Astrocyte (in vitro differentiated cells and primary cell): Measurements from ENCODE around the gene ZFP14. TPM values are rescaled to one million over a fixed set of nuclear protein-coding genes. Genes with fewer than 3 reads are reported as not detected.
"Not testable (repeated sequence)": the region's sequence is repeated elsewhere in the genome, so short reads cannot be mapped to it uniquely, and the experiment has no call there.

Experiments used
- DNase-seq: peaks from one replicate; pipeline ENCODE4 v3.0.0-alpha.2; 2010; ENCODE audit warnings: low read depth
- FAIRE-seq: peaks from 2 replicates; lab custom pipeline; 2011; peaks lifted over from hg19 to GRCh38; lab: Jason Lieb, UNC
- H2AFZ ChIP-seq: 2 replicates; pipeline ENCODE4 v1.6.0; 2012; ENCODE audit warnings: low read depth, low read length, inconsistent platforms
- H3K27ac ChIP-seq: 2 replicates; pipeline ENCODE4 v1.5.1; 2011; ENCODE audit warnings: low read depth, low read length, inconsistent platforms
- H3K27me3 ChIP-seq: 2 replicates; pipeline ENCODE4 v1.6.0; 2011; ENCODE audit warnings: low read length, inconsistent platforms; ENCODE audit not compliant: insufficient read depth
- H3K36me3 ChIP-seq: 2 replicates; pipeline ENCODE4 v1.5.1; 2011; ENCODE audit warnings: low read length, inconsistent platforms; ENCODE audit not compliant: insufficient read depth
- H3K4me1 ChIP-seq: 2 replicates; pipeline ENCODE4 v1.5.1; 2011; ENCODE audit warnings: low read length, inconsistent platforms; ENCODE audit not compliant: insufficient read depth
- H3K4me2 ChIP-seq: 2 replicates; pipeline ENCODE4 v1.6.0; 2012; ENCODE audit warnings: low read length, inconsistent platforms
- H3K4me3 ChIP-seq: 2 replicates; pipeline ENCODE4 v1.5.1; 2011; ENCODE audit warnings: low read depth, mild to moderate bottlenecking, low read length, inconsistent platforms; ENCODE audit not compliant: insufficient read depth
- H3K79me2 ChIP-seq: 2 replicates; pipeline ENCODE4 v1.6.0; 2012; ENCODE audit warnings: mild to moderate bottlenecking, low read length, inconsistent platforms; ENCODE audit not compliant: insufficient read depth
- H3K9ac ChIP-seq: 2 replicates; pipeline ENCODE4 v1.6.0; 2012; ENCODE audit warnings: mild to moderate bottlenecking, low read length, inconsistent platforms
- H3K9me3 ChIP-seq: 2 replicates; pipeline ENCODE4 v1.5.1; 2012; ENCODE audit warnings: low read depth, mild to moderate bottlenecking, low read length, inconsistent platforms; ENCODE audit not compliant: insufficient read depth
- H4K20me1 ChIP-seq: 2 replicates; pipeline ENCODE4 v1.6.0; 2012; ENCODE audit warnings: low read length, inconsistent platforms; ENCODE audit not compliant: insufficient read depth
- H3K27ac Mint-ChIP-seq: one replicate; pipeline ENCODE4 v1.8.0; 2021; ENCODE audit warnings: mild to moderate bottlenecking, mixed read lengths; ENCODE audit not compliant: unreplicated experiment
- H3K27me3 Mint-ChIP-seq: one replicate; pipeline ENCODE4 v1.8.0; 2021; ENCODE audit warnings: low read depth, mixed read lengths; ENCODE audit not compliant: unreplicated experiment
- H3K36me3 Mint-ChIP-seq: one replicate; pipeline ENCODE4 v1.8.0; 2021; ENCODE audit warnings: low read depth, mixed read lengths; ENCODE audit not compliant: unreplicated experiment
- H3K4me1 Mint-ChIP-seq: one replicate; pipeline ENCODE4 v1.8.0; 2021; ENCODE audit warnings: low read depth, mixed read lengths; ENCODE audit not compliant: unreplicated experiment
- H3K4me3 Mint-ChIP-seq: one replicate; pipeline ENCODE4 v1.8.0; 2021; ENCODE audit warnings: mild to moderate bottlenecking, moderate library complexity, mixed read lengths; ENCODE audit not compliant: unreplicated experiment
- H3K9me3 Mint-ChIP-seq: one replicate; pipeline ENCODE4 v1.8.0; 2021; ENCODE audit warnings: mild to moderate bottlenecking, mixed read lengths; ENCODE audit not compliant: unreplicated experiment
- total RNA-seq: library from RNA; stranded (reverse); gene quantifications from 2 replicates; pipeline ENCODE4 v1.2.1, GENCODE V29; 2021

ZFP14 gene
- total RNA-seq, 1 donor from 2014 or later: 3.2 TPM

GRCh38 chr19:36292317-36292716, 86.7 kb downstream of the ZFP14 start:
- FAIRE-seq, H4K20me1 ChIP-seq, H2AFZ ChIP-seq, H3K4me1 Mint-ChIP-seq, H3K79me2 ChIP-seq, H3K27ac ChIP-seq, H3K4me1 ChIP-seq, H3K27me3 Mint-ChIP-seq, H3K9me3 ChIP-seq, H3K27ac Mint-ChIP-seq, H3K4me2 ChIP-seq, H3K9ac ChIP-seq, H3K4me3 Mint-ChIP-seq, DNase-seq, H3K36me3 Mint-ChIP-seq, H3K36me3 ChIP-seq, H3K4me3 ChIP-seq, H3K27me3 ChIP-seq, H3K9me3 Mint-ChIP-seq: not testable (repeated sequence)

Other genes with a start within 250 kb of the ZFP14 start
- 665 and 677 TPM in 2 replicates for gene CAPNS1, start 239.1 kb downstream of the ZFP14 start, total RNA-seq
- gene COX7A1, start 226.8 kb downstream of the ZFP14 start, total RNA-seq: 0.64 TPM in 1 of 2 replicates, not detected in the other
- 6.3 and 6.5 TPM in 2 replicates for gene ZNF565, start 164.5 kb downstream of the ZFP14 start, total RNA-seq
- 80.7 and 82.7 TPM in 2 replicates for gene ZNF146, start 164.1 kb downstream of the ZFP14 start, total RNA-seq
- gene ZFP82, start 39.4 kb upstream of the ZFP14 start, total RNA-seq: 6.4 and 6.6 TPM in 2 replicates
- 10.0 and 16.0 TPM in 2 replicates for gene ZNF566, start 110.4 kb upstream of the ZFP14 start, total RNA-seq
- gene ZNF260, start 149.1 kb upstream of the ZFP14 start, total RNA-seq: 22.3 and 26.6 TPM in 2 replicates
- 11.9 and 13.9 TPM in 2 replicates for gene ZNF529, start 194.1 kb upstream of the ZFP14 start, total RNA-seq
- 9.7 and 12.3 TPM in 2 replicates for gene ZNF382, start 226.1 kb upstream of the ZFP14 start, total RNA-seq